ENCODE data around the gene MT1H.
"Not testable (repeated sequence)": the region's sequence is repeated elsewhere in the genome, so short reads cannot be mapped to it uniquely, and the experiment has no call there.

DNA sequence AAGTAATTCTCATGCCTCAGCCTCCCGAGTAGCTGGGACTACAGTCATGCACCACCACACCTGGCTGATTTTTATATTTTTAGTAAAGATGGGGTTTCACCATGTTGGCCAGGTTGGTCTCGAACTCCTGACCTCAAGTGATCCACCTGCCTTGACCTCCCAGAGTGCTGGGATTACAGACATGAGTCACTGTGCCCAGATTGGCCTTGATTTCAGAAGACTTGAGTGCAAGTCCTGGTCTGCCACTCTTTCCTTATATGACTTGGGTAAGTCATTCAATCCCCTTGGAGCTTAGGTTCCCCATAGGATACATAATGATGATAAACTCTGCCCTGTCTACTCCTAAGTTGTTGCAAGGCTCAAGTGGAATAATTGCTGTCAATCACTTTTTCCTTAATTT, 47.9 kb downstream of the MT1H start:
- TF ChIP-seq, protein P1, sequence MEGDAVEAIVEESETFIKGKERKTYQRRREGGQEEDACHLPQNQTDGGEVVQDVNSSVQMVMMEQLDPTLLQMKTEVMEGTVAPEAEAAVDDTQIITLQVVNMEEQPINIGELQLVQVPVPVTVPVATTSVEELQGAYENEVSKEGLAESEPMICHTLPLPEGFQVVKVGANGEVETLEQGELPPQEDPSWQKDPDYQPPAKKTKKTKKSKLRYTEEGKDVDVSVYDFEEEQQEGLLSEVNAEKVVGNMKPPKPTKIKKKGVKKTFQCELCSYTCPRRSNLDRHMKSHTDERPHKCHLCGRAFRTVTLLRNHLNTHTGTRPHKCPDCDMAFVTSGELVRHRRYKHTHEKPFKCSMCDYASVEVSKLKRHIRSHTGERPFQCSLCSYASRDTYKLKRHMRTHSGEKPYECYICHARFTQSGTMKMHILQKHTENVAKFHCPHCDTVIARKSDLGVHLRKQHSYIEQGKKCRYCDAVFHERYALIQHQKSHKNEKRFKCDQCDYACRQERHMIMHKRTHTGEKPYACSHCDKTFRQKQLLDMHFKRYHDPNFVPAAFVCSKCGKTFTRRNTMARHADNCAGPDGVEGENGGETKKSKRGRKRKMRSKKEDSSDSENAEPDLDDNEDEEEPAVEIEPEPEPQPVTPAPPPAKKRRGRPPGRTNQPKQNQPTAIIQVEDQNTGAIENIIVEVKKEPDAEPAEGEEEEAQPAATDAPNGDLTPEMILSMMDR (tag by site-specific recombination; IDR thresholded peaks at IDR 0.05) = not testable (repeated sequence)
- not testable (repeated sequence) for TF ChIP-seq SP2 (tag by site-specific recombination; IDR thresholded peaks at IDR 0.05); ZNF138 (tag by site-specific recombination; IDR thresholded peaks at IDR 0.05; ENCODE audit: borderline replicate concordance); YY1 (tag by site-specific recombination; IDR thresholded peaks at IDR 0.05)
